B cell (primary cell): ENCODE results near the gene G2E3. TPM values are rescaled to one million over a fixed set of nuclear protein-coding genes. Genes with fewer than 3 reads are reported as not detected.

Experiments
- ATAC-seq: fragments of 200-7000 bp; cut with Tn5 transposase; one replicate; pipeline ENCODE4 v1.10.0; 2021; ENCODE audit warnings: low read depth, mild to moderate bottlenecking, moderate number of reproducible peaks, moderate library complexity
- CTCF ChIA-PET: fragments of 350-600 bp; sonication (Branson Sonifier 250); formaldehyde crosslinking; loops from one replicate; lab custom pipeline; 2021; ENCODE audit warnings: antibody characterized with exemption, inconsistent platforms; lab: Charles Lee
- POLR2A ChIA-PET: fragments of 350-600 bp; sonication (Branson Sonifier 250); formaldehyde crosslinking; loops from one replicate; lab custom pipeline; 2021; ENCODE audit warnings: antibody characterized with exemption; lab: Charles Lee
- DNase-seq: peaks from one replicate; pipeline ENCODE4 v3.0.0; 2013
- H2AFZ ChIP-seq: 2 replicates; pipeline ENCODE4 v1.6.1; 2012; ENCODE audit warnings: mild to moderate bottlenecking, low read depth, low read length; ENCODE audit not compliant: insufficient read depth, poor library complexity, severe bottlenecking
- H3K27ac ChIP-seq, 2 donors: 1 replicate in 1 of 2; 2 replicates in 1 of 2; pipeline ENCODE4 v1.5.1; 2012 to 2013; ENCODE audit warnings: low read length in 2 of 2, mild to moderate bottlenecking in 2 of 2, moderate library complexity in 1 of 2
- H3K27me3 ChIP-seq, 4 experiments: fragments of 200-600 bp in 1 of 4; sonication (generic) in 1 of 4; replicated peaks in 1 of 4; 1 replicate in 2 of 4; 2 replicates in 2 of 4; pipeline versions ENCODE4 v1.6.1 to v1.7.0; 2013 to 2016; ENCODE audit warnings: low read length in 3 of 4, mild to moderate bottlenecking in 2 of 4, mixed read lengths in 1 of 4, moderate library complexity in 1 of 4; ENCODE audit not compliant: insufficient read depth in 4 of 4, control insufficient read depth in 3 of 4; ENCODE audit errors: control extremely low read depth in 1 of 4
- H3K36me3 ChIP-seq, 2 experiments: replicated peaks in 1 of 2; 1 replicate in 1 of 2; 2 replicates in 1 of 2; pipeline versions ENCODE4 v1.6.1 to v1.7.1; 2013; ENCODE audit warnings: low read length in 1 of 2; ENCODE audit not compliant: insufficient read depth in 2 of 2, control insufficient read depth in 1 of 2; ENCODE audit errors: control extremely low read depth in 1 of 2, extremely low read depth in 1 of 2
- H3K4me1 ChIP-seq, 2 donors: fragments of 200-600 bp in 1 of 2; sonication (generic) in 1 of 2; 1 replicate in 1 of 2; 2 replicates in 1 of 2; pipeline versions ENCODE4 v1.5.1 to v1.6.1; 2013 to 2017; ENCODE audit warnings: low read length in 2 of 2; ENCODE audit not compliant: control insufficient read depth in 2 of 2, insufficient read depth in 2 of 2
- H3K4me2 ChIP-seq: replicated peaks from 2 replicates; pipeline ENCODE3; 2012; ENCODE audit warnings: mild to moderate bottlenecking, low read depth, low read length; ENCODE audit not compliant: poor library complexity, severe bottlenecking
- H3K4me3 ChIP-seq, 5 experiments: fragments of 200-600 bp in 1 of 5; sonication (generic) in 1 of 5; 1 replicate in 3 of 5; 2 replicates in 2 of 5; pipeline versions ENCODE4 v1.5.1 to v1.7.0; 2011 to 2016; ENCODE audit warnings: low read length in 4 of 5, mild to moderate bottlenecking in 4 of 5, low read depth in 2 of 5, control low read depth in 1 of 5, moderate library complexity in 1 of 5; ENCODE audit not compliant: insufficient read depth in 1 of 5; ENCODE audit errors: control extremely low read depth in 1 of 5, extremely low read depth in 1 of 5
- H3K79me2 ChIP-seq: fragments of 200-600 bp; sonication (generic); one replicate; pipeline ENCODE4 v1.6.0; 2016; ENCODE audit warnings: low read length; ENCODE audit not compliant: control insufficient read depth, insufficient read depth
- H3K9ac ChIP-seq: fragments of 200-600 bp; sonication (generic); 2 replicates; pipeline ENCODE4 v1.6.1; 2017; ENCODE audit warnings: mild to moderate bottlenecking, low read length, moderate library complexity
- H3K9me3 ChIP-seq, 3 donors: one replicate each; pipeline versions ENCODE4 v1.6.1 to v1.7.1; 2013; ENCODE audit warnings: low read length in 2 of 3; ENCODE audit not compliant: control insufficient read depth in 2 of 3, insufficient read depth in 1 of 3; ENCODE audit errors: control extremely low read depth in 1 of 3
- H4K20me1 ChIP-seq: 2 replicates; pipeline ENCODE4 v1.6.0; 2012; ENCODE audit warnings: mild to moderate bottlenecking, low read length; ENCODE audit not compliant: insufficient read depth, control insufficient read depth, poor library complexity, severe bottlenecking
- H3K27ac Mint-ChIP-seq: one replicate; pipeline ENCODE4 v1.8.0; 2021; ENCODE audit warnings: mixed read lengths
- H3K27me3 Mint-ChIP-seq: one replicate; pipeline ENCODE4 v1.8.0; 2021; ENCODE audit warnings: mixed read lengths
- H3K4me1 Mint-ChIP-seq: one replicate; pipeline ENCODE4 v1.8.0; 2021; ENCODE audit warnings: mixed read lengths
- H3K4me3 Mint-ChIP-seq: one replicate; pipeline ENCODE4 v1.8.0; 2021; ENCODE audit warnings: mixed read lengths
- H3K9me3 Mint-ChIP-seq: one replicate; pipeline ENCODE4 v1.8.0; 2022; ENCODE audit warnings: mixed read lengths; ENCODE audit not compliant: insufficient read depth
- CTCF ChIP-seq: fragments of 200-600 bp; IDR thresholded peaks from one replicate; pipeline ENCODE4 v1.8.0; 2022; ENCODE audit warnings: antibody characterized with exemption, mild to moderate bottlenecking
- EZH2 ChIP-seq: IDR thresholded peaks from 2 replicates; pipeline ENCODE4 v1.6.1; 2012; ENCODE audit warnings: borderline replicate concordance, low read depth, mild to moderate bottlenecking, moderate library complexity, low read length; ENCODE audit not compliant: insufficient read depth, poor library complexity, severe bottlenecking
- WGBS: methylation state at CpG from one replicate; pipeline ENCODE4 v1.1.5; 2013; ENCODE audit warnings: missing lambda C conversion rate; ENCODE audit not compliant: insufficient coverage; 5-methylcytosine and 5-hydroxymethylcytosine counted together
- intact Hi-C: fragments of 100-400 bp; cut with micrococcal nuclease; formaldehyde crosslinking; loops from one replicate; pipeline ENCODE4 v1.10.0; 2022
- polyA plus RNA-seq: library from polyadenylated mRNA; depleted of rRNA; stranded (reverse); fragments of >200 nt; gene quantifications from 2 replicates; pipeline ENCODE4 v1.2.3, GENCODE V29; 2012
- total RNA-seq, 2 donors: library from RNA; stranded (reverse); fragments of 120-200 nt in 1 of 2; gene quantifications; 1 replicate in 1 of 2; 2 replicates in 1 of 2; pipeline versions ENCODE4 v1.2.3 to v1.2.4, GENCODE V29; 2013 to 2022

The G2E3 gene
- total and polyA plus RNA-seq, 2 donors (not counting 1 experiment from before 2014, with no cell fraction given) = 6.2 to 29.2 TPM

- H3K79me2 ChIP-seq = peaks cover 52% of the 10 kb centered on the region
- peaks cover 7 to 25% of the 10 kb centered on the region in 2 experiments for H3K36me3 ChIP-seq
- no peak for ATAC-seq
- H3K4me2 ChIP-seq = no peak overlapping the region
- H2AFZ ChIP-seq = no peak overlapping the region
- H3K9me3 ChIP-seq = no peaks in the 10 kb centered on the region
- H3K27ac Mint-ChIP-seq = no peak overlapping the region
- H3K27me3 Mint-ChIP-seq = no peaks in the 10 kb centered on the region
- H3K9me3 Mint-ChIP-seq = no peaks in the 10 kb centered on the region
- no peak overlapping the region for H3K4me3 Mint-ChIP-seq
- TF ChIP-seq EZH2 (no peak), CTCF (no peak)
- no peak for DNase-seq
- H4K20me1 ChIP-seq = peaks cover 27% of the 10 kb centered on the region
- CTCF ChIA-PET = no interaction called here
- no peaks in the 10 kb centered on the region for H3K4me1 ChIP-seq
- no peak overlapping the region for H3K9ac ChIP-seq
- POLR2A ChIA-PET = no interaction called here
- H3K27ac ChIP-seq = no peak overlapping the region
- intact Hi-C loops = no loop called here
- peaks cover 21% of the 10 kb centered on the region for H3K4me1 Mint-ChIP-seq
- no peaks in the 10 kb centered on the region for H3K27me3 ChIP-seq
- no peak overlapping the region for H3K4me3 ChIP-seq
Measured at GRCh38 chr14:30630248-30630647, 71.3 kb downstream of the G2E3 start.

GRCh38 chr14:30632730-30633129 is 73.8 kb downstream of the G2E3 start:
- no peak for TF ChIP-seq CTCF
- TF ChIP-seq EZH2 = no peak
- intact Hi-C loops = no loop called here
- peaks cover 31% of the 10 kb centered on the region for H3K79me2 ChIP-seq

More at GRCh38 chr14:30632730-30633129, 73.8 kb downstream of the G2E3 start:
- DNase-seq (no peak), ATAC-seq (no peak)
- WGBS = 100% methylated on average over 1 of the region's 1 CpG
- H3K9me3 ChIP-seq = no peaks in the 10 kb centered on the region
- peaks cover 7 to 30% of the 10 kb centered on the region in 2 experiments for H3K36me3 ChIP-seq
- Mint-ChIP-seq H3K9me3 (no peaks in the 10 kb centered on the region), H3K27ac (no peak overlapping the region), H3K4me3 (no peak overlapping the region), H3K27me3 (no peaks in the 10 kb centered on the region), H3K4me1 (peaks cover 10% of the 10 kb centered on the region)
- no peak overlapping the region for H3K9ac ChIP-seq
- no peaks in the 10 kb centered on the region for H3K27me3 ChIP-seq
- H3K4me1 ChIP-seq = no peaks in the 10 kb centered on the region
- ChIA-PET POLR2A (interaction anchor here (0.8 kb wide), 1 partner anchor 9 kb away, joined by 12 read pairs; no protein-coding TSS in a partner anchor), CTCF (no interaction called here)
- no peak overlapping the region for H2AFZ ChIP-seq
- H3K27ac ChIP-seq = no peak overlapping the region
- no peak overlapping the region for H3K4me3 ChIP-seq
- H4K20me1 ChIP-seq = peaks cover 8% of the 10 kb centered on the region
- no peak overlapping the region for H3K4me2 ChIP-seq
